HG02970 (cell line): ENCODE measurements around the gene FAM221B.

ENCODE experiments used
- ATAC-seq: cut with Tn5 transposase; IDR thresholded peaks from one replicate; pipeline ENCODE4 v1.9.1; 2021; ENCODE audit warnings: mild to moderate bottlenecking, moderate library complexity, moderate number of reproducible peaks; ENCODE audit not compliant: unreplicated experiment, low FRiP score

The FAM221B gene

GRCh38 chr9:35847792-35848572 is 19.4 kb upstream of the FAM221B start:
- ATAC-seq = no peak

DNA sequence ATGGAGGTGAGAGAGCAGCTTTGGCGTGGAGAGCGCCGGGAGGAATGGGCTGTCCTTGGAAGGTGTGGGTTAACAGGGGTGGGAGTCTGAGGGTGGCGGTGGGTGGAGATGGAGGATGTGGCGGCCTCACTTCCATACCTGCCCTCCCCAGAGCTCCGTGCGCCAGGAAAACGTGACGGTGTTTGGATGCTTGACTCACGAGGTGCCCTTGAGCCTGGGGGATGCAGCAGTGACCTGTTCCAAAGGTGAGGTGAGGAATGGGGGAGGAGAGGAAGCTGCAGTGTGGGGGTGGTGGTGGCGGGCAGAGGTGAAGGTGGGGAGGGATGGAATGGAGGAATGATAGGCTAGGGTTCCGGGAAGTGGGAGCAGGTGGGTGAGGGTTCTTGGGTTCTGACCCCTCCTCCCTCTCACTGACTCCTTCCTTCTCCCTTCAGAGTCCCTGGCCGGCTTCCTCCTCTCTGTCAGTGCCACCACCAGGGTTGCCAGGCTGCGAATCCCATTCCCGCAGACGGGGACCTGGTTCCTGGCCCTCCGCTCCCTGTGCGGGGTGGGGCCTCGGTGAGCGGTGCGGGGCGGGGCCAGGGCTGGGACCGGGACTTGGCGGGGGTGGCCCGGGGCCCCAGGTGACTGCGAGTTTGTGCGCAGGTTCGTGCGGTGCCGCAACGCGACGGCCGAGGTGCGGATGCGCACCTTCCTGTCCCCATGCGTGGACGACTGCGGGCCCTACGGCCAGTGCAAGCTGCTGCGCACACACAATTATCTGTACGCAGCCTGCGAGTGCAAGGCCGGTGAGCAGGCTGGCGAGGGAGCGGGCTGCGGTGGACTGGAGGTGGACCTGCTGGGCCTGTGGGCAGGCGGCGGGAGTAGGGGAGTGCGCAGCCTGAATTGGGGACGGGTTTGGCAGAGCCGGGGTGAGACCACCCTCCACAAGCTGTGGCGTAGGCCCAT is 17.6 kb upstream of the FAM221B start:
- ATAC-seq = no peak

- ATAC-seq = no peak
Observed at GRCh38 chr9:35844628-35845270, 16.2 kb upstream of the FAM221B start.

DNA sequence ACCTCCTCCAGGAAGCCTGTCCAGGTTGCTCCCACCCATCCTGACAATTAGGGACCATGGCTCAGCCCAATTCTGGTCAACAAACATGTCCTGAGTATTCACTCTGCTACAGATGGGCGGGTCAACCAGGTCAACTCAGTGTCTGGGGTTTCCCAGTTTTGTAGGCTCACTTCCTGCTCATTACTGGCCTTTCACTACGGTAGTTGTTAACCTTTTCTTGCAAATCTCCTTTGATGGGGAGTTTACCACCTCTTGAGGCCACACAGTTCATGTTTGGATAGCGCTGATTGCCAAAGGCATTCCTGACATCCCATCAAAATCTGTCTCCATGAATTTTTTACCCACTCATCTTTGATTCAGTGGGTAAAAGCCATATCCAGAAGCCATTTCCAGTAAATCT is 14.3 kb upstream of the FAM221B start:
- no peak for ATAC-seq

GRCh38 chr9:35842020-35842745 is 13.7 kb upstream of the FAM221B start:
- no peak for ATAC-seq

DNA sequence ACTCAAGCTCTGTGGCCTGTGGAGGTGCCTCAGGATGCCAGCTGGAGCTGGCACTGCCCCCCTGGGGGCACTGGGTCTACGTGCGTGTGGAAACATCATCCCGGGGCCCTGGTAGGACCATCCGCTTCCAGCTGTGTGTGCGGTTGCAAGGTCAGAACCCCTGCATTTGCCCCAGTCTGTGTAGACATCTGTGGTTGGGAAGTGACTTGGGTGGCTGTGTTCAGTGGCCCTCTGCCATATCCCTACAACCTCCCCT is 13.0 kb upstream of the FAM221B start:
- ATAC-seq = no peak

DNA sequence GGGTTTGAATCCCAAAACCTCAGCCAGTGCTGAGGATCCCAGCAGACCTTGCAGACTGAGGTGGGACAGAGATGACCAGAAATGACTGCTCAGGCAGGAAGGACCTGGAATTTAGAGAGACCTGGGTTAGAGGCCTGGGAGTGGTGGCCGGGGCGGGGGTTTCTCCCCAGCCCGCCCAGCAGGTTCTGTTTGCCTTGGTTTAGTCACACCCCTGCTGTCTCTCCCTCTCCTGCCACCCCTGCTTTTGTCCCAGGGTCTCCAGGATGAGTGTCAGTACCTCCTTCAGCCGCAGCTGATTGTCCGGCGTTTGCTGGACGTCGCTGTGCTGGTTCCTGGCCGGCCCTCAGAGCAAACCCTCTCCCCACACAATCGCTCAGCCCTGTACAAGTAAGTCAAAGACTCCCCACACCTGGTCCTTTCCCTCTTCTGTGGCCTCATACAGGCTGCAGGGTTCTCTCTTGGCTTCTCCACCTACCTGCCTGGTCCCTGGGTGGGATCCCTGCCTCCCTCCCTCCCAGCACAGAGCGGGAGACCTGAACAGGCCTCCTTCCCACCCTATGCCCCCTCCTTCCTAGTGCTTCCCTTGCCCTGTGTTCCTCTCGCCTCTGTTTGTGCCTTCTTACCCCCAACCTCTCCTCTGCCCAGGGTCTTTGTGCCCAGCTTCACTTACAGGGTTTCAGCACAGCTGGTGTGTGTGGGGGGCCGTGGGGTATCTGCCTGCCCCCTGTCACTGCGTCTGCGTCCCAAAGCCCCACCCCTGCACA is 12.5 kb upstream of the FAM221B start:
- ATAC-seq = no peak

GRCh38 chr9:35839926-35840325 is 11.4 kb upstream of the FAM221B start:
- ATAC-seq = no peak

DNA sequence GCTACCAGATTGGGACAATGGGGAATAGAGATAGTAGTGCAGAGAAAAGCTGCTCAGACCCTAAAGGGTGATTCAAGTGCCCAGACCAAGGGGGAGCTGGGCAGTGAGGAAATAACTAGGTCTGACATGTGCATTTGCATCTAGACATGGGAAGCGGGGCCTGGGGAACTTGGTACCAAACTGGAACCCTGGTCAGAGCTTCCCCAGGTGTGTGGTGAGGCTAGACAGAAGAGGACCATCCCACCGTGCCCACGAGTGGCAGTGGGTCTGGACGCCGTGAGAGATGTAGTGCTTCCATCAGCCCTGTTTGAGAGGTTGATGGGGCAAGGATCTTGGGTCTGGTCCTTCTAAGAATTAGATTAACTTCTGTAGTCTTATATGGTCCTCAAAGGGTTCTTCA is 8.1 kb upstream of the FAM221B start:
- no peak for ATAC-seq

DNA sequence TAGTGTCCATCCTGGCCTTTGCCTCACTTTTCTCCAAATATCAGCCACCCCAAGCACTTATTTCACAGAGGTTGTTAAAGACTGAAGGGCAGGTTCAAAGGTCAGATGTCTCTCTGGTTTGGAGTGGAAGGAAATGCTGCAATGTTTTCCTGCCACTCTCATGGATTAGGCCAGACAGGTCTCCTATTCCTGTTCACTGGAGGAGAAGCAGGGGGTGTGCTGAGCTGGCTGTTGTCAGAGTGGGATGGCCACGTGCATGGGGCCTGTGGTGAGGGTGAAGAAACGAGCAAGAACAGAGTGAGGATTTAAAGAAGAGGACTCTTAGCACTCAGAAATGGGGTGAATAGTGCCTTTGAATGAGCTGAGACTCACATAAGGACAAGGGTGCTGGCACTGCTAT is 7.2 kb upstream of the FAM221B start:
- no peak for ATAC-seq

GRCh38 chr9:35835216-35835632 is 6.7 kb upstream of the FAM221B start:
- ATAC-seq = no peak

GRCh38 chr9:35834260-35835215 is 6.0 kb upstream of the FAM221B start:
- ATAC-seq = no peak

- ATAC-seq = no peak
Observed at GRCh38 chr9:35832814-35833213, 4.3 kb upstream of the FAM221B start.

GRCh38 chr9:35831040-35831439 is 2.5 kb upstream of the FAM221B start:
- no peak for ATAC-seq

DNA sequence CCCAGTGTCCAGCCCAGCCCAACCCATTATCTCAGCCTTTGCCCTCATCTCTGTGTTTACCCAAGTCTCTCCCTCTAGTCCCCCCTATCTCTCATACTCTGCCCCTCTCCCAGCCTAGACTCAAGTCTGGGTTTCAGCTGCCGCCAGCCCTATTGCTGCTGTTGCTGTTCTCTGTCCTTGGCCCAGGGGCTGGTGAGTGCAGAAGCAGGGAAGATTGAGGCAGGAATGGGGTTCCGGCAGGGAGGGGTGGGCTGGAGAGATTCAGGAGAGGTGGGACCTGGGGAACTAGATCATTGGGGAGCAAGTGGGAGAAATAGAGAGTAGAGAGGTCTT is 1.2 kb upstream of the FAM221B start:
- no peak for ATAC-seq

DNA sequence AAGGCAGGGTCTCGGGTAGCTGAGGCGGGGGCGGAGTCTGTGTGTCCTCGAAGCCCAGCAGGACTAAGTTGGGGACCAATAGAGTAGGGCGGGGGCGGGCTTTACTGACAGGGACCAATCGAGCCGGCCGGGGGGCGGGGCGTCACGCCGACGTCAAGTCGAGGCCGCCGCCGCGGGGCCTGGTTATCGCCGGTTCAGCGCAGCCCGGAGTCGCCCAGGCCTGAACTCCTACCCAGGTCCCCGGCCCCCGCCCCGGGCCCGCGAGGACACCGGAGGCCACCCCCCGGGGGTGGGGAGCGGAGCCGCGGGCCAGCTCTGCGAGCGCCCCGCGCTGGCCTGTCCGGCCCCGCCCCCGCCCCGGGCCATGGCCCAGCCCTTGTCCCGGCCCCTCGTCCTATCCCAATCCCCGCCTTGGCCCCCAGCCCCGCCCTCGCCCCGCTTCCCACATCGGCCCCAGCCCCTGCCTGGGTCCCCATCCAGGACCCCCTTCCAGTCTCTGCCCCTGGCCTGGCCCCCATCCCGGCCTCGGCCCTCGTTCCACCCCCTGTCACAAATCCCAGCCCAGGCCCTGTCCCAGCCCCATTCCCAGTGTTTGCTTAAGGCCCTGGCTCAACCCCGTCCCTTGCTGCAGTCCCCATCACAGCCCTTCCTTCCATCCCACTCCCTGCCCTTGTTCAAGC is 692 bp upstream of the FAM221B start, which contains the start of gene TMEM8B:
TMEM8B (plus strand) TSS at position 145 of the 680 bp plus-strand sequence; CDS start at position 365, 220 bp downstream.
- peak; percentile 58 for ATAC-seq

GRCh38 chr9:35827486-35827885 is 1.0 kb downstream of the FAM221B start:
- no peak for ATAC-seq

DNA sequence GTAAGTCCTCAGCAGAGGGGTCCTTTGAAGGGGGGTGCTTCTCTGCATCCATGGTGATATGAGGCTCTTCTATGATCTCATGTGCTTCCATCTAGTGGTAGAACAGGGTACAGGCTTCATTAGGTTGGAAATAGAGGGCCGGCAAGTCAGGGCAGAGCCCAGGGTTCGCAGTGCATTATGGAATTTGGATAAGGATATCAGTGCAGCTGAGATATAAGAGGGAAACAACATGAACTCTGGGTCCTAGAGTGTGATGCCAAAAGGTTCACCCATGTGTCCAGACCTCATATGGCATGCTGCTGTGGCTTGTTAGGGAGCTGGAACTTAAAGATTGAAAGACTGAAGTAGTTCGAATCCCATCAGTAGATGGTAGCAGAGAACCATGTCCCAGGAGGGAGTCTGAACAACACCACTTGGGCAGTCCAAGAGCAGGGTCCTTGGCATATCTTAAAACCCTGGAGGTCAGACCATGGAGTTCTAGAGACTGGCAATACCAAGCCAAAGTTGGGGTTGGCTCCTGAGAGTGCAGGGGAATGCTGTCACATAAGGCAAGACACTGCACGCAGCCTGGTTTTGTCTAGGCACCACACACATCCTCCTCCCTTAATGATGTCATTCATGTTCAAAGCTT is 2.3 kb downstream of the FAM221B start:
- ATAC-seq = no peak
